CD4-positive, alpha-beta T cell treated with Interleukin-12 subunit alpha and Interleukin-12 subunit beta, for 1 hour (primary cell): ENCODE measurements around the gene MOV10.
A peak's percentile ranks its signal among the peaks of the same experiment; 100 is the strongest.
"Not testable (repeated sequence)": the region's sequence is repeated elsewhere in the genome, so short reads cannot be mapped to it uniquely, and the experiment has no call there.

Experiments used
- DNase-seq: peaks from one replicate; pipeline ENCODE4 v3.0.0-alpha.2; 2020

Gene MOV10

GRCh38 chr1:112714313-112715263, 40.1 kb downstream of the MOV10 start:
- DNase-seq: no peak

DNA sequence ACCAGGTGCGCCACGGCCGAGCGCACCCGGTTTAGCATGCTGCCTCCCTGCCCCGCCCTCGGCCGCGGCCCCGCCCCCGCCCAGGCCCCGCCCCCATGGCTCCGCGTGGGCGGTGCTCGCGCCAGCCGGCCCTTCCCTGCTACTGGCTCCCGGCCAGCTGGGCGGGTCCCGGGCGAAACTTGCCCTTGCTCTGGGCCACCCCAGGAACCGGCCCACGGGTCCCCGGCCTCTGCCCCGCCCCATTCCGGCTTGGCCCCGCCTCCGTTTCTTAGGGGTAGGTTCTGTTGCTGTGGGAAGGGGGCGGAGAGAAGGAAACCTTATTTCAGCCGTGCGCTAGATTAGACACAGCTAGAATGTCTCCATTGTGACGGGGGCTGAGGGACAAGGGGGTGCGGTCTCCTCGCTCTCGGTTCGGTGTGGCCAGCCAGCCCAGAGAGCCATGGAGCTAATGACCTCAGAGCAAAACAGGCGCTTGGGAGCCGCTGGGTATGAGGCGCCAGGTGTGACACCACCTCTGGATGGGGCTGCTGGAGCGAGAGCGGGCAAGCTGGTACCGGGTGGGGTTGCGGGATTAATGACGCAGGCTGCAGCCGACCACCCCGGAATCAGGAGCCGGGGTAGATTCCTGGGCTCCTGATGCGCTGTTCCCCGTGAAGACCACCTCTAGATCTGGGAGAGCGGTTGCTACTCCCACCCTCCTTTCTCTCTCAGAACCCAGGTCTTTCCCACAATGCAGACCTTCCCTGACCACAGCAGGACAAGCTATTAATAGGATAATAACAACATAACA, 41.0 kb downstream of the MOV10 start, which contains the start of gene PPM1J:
TSS of gene PPM1J (minus strand) at position 69 of the 790 bp plus-strand sequence. CDS start at position 38, 31 bp downstream.
- peak; percentile 99 for DNase-seq

DNA sequence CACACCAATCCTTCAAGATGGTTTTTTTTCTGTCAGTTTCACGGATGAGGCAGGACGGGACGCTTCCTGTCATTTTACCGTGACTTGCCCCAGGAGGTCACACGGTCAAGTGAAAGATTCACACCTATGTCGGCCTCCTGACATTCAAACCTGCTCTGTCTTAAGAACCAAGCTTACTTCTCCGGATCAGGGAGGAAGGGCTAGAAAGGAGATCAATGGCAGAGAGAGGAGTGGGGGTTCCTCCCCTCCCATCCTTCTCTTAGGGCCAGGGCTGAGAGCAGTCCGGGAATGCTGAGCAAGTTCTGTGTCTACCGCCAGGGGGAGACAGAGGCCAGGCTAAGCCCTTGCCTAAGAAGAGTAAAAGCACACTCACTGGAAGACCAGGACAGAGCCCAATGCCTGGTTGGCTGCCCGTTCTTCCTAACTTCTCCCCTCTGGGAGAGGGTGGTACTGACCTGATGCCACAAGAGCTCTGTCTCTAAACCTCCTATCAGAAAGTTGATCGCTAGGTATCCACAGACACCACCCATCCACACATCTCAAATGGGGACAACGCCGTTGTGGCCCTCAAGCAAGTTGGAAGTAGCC, 41.8 kb downstream of the MOV10 start:
- DNase-seq: peak; percentile 82

DNA sequence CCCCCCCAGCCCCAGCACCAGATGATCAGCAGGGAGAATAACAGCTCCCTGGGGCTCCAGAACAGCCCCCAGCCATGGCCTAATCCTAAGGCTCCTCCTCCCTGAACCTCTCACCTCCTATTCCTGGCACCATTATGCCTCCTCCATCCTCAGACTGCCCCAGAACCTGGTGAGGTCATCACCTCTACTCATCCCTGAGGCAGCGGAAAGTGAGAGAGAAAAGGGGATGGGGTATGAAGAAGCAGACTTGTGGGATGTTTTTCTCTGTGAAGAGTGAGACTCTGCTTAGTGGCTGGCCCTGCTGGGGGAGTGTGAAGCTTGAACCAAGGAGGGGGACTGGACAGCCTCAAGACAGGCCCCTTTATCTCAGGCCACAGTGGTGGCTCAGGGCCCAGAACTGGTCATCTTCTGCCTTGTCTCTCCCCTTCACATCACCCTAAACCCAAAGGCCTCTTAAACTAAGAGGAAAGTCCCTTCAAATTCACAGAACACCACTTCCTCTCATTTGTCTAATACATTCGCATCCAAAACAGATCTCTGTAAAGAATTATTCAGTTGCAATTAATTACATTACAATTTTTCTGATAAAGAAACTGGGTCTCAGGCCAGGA, 42.9 kb downstream of the MOV10 start:
- no peak for DNase-seq

GRCh38 chr1:112718691-112719418, 44.4 kb downstream of the MOV10 start:
- peak; percentile 75 for DNase-seq

DNA sequence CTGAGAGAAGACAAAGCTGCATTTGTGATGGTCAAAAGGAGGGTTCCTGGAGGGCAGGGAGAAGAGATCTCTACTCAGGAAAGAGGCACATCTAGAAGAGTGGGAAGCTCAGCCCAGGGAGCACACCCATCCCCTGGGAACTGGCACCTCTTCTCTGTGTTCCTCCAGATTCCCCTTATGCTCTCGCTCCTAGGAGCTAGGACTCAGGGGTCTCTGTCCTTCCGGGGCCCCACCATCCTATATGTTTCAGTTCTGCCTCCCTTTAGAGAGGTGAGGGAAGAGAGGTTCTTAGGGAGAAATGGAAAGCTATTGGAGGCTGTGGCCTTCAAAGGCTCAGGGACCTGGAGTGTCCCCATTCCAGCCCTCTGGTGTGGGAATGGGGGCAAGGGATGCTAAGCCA, 45.2 kb downstream of the MOV10 start:
- no peak for DNase-seq

GRCh38 chr1:112720800-112721199, 46.3 kb downstream of the MOV10 start:
- DNase-seq: no peak

DNA sequence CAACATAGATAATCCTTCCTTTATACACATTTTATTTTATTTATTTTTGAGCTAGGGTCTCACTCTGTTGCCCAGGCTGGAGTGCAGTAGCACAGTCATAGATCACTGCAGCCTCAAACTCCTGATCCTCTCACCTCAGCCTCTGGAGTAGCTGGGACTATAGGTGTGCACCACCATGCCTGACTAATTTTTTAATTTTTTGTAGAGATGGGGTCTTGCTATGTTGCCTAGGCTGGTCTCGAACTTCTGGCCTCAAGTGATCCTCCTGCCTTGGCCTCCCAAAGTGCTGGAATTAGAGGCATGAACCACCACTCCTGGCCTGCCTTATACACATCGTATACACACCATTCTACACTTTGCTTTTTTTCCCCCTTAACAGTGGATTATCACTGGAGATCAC, 46.8 kb downstream of the MOV10 start:
- DNase-seq: not testable (repeated sequence)

GRCh38 chr1:112721966-112722524, 47.6 kb downstream of the MOV10 start:
- DNase-seq: no peak

DNA sequence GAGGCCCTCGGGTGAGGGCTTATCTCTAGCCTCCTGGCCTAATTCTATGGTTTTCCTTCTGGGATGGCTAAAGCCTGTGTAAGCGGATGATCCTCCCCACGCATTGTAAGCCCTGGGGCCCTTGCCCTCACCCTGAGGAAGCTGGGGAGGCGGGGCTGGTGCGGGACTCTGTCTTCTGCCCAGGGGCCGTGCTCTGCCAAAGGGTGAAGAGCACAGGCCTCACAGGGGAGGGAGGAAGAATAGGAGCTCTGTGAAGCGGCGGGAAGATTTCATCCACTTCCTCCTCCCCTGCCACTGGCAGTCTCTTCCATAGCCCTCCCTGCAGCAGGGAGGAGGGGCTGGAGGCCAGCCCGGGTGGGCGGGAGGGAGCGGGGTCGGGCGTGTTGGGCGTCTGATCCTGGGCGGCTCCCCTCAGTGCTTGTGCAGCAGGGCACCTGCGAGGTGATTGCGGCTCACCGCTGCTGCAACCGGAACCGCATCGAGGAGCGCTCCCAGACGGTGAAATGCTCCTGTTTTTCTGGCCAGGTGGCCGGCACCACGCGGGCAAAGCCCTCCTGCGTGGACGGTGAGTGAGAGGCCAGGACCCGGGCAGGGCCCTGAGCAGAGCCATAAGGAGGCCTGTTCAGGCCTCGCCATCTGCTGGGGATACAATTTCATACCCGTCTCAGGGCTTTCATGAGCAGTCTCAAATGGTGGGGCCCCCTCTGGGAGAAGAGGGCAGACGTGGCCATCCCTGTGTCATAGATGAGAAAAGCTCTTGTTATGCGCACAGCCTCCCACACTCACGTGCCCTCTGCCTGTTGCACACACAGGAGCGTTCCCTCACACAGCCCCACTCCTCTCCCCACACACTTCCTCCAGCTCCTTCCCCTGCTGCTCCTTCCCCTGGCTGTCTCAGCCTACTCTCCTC, 48.4 kb downstream of the MOV10 start:
- DNase-seq: no peak

DNA sequence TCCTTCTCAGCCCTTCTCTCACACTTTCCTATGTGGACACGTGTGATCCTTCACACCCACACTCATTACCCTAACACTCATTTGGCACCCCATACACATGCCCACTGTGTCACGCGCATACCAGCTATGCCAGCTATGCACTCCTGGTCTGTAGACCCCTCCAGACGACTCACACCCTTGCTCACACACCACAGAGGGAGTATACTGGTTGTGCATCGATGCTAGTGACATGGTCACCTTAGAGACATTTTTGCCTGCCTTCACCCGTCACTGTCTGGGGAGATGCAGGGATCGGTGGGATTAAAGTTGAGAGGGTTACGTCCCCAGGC, 49.0 kb downstream of the MOV10 start:
- no peak for DNase-seq

- not testable (repeated sequence) for DNase-seq
Measured at GRCh38 chr1:112724240-112724639, 49.8 kb downstream of the MOV10 start.

- no peak for DNase-seq
Measured at GRCh38 chr1:112727716-112728115, 53.3 kb downstream of the MOV10 start.

DNA sequence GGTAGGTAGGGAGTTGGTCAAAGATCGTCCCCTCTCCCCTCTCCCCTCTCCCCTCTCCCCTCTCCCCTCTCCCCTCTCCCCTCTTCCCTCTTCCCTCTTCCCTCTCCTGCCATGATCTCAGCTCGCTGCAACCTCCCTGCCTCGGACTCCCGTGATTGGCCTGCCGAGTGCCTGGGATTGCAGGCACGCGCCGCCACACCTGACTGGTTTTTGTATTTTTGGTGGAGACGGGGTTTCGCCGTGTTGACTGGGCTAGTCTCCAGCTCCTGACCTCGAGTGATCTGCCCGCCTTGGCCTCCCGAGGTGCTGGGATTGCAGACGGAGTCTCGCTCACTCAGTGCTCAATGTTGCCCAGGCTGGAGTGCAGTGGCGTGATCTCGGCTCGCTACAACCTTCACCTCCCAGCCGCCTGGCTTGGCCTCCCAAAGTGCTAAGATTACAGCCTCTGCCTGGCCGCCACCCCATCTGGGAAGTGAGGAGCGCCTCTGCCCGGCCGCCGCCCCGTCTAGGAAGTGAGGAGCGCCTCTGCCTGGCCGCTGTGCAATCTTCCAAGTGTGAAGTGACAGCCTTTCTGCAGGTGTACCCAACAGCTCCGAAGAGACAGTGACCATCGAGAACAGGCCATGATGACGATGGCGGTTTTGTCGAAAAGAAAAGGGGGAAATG, 54.0 kb downstream of the MOV10 start:
- not testable (repeated sequence) for DNase-seq

DNA sequence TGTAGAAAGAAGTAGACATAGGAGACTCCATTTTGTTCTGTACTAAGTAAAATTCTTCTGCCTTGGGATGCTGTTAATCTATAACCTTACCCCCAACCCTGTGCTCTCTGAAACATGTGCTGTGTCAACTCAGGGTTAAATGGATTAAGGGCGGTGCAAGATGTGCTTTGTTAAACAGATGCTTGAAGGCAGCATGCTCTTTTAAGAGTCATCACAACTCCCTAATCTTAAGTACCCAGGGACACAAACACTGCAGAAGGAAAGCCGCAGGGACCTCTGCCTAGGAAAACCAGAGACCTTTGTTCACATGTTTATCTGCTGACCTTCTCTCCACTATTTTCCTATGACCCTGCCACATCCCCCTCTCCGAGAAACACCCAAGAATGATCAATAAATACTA, 54.6 kb downstream of the MOV10 start:
- not testable (repeated sequence) for DNase-seq

DNA sequence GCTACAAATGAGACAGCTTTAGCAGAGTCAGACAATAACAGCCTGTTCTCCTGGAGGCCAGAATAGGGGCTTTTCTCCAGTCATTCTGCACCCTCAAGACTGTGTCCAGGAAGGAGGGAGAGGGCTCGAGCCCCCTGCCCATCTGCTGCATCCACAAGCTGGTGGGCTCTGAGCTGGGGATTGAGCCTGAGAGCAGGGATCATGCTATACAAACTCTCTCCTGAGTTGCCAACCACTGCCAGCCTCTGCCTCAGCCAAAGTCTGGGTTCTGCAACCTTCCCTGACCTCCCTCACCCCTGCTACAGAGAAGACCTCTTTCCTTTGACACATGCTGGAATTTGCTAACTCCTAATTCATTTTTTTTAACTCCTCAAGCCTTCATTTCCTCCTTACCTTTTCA, 55.5 kb downstream of the MOV10 start:
- DNase-seq: no peak

DNA sequence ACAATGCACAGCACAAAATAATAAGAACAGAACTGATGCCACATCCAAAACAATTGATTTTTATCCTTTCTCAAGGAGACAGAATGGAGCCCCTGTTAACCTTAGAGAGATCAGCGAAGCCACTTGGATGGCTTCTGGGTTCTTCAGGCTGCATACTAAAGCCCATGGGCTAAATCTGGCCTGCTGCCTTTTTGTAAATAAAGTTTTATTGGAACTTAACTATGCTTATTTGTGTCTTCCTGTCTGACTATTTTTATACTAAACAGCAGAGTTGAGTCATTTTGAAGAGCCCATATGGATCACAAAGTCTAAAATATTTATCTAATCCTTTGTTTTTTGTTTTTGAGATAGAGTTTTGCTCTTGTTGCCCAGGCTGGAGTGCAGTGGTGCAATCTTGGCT, 57.0 kb downstream of the MOV10 start:
- no peak for DNase-seq

- no peak for DNase-seq
Measured at GRCh38 chr1:112735752-112736151, 61.3 kb downstream of the MOV10 start.

- DNase-seq: no peak
Measured at GRCh38 chr1:112737573-112737972, 63.1 kb downstream of the MOV10 start.
